Small intestine (tissue), 7 donors: ENCODE data around the gene ACER2. TPM values are rescaled to one million over a fixed set of nuclear protein-coding genes. Genes with fewer than 3 reads are reported as not detected.
"Not testable (repeated sequence)": the region's sequence is repeated elsewhere in the genome, so short reads cannot be mapped to it uniquely, and the experiment has no call there.

ENCODE experiments used
- DNase-seq, 2 donors: peaks; one replicate each; pipeline versions ENCODE4 v3.0.0 to v3.0.0-alpha.2; 2013
- FAIRE-seq: peaks from 2 replicates; lab custom pipeline; 2012; peaks lifted over from hg19 to GRCh38; lab: Jason Lieb, UNC
- H3K27ac ChIP-seq, 3 donors: one replicate each; pipeline ENCODE4 v1.5.1; 2013; ENCODE audit warnings: low read length in 2 of 3, mild to moderate bottlenecking in 2 of 3, control low read depth in 1 of 3, inconsistent platforms in 1 of 3, low read depth in 1 of 3, moderate library complexity in 1 of 3
- H3K27me3 ChIP-seq, 3 donors: one replicate each; pipeline ENCODE4 v1.6.1; 2013; ENCODE audit warnings: low read length in 3 of 3, inconsistent platforms in 1 of 3; ENCODE audit not compliant: control insufficient read depth in 3 of 3, insufficient read depth in 3 of 3
- H3K36me3 ChIP-seq, 3 donors: one replicate each; pipeline ENCODE4 v1.6.1; 2013; ENCODE audit warnings: low read length in 3 of 3, inconsistent platforms in 1 of 3, low read depth in 1 of 3, mild to moderate bottlenecking in 1 of 3, moderate library complexity in 1 of 3; ENCODE audit not compliant: control insufficient read depth in 3 of 3, insufficient read depth in 2 of 3
- H3K4me1 ChIP-seq, 3 donors: one replicate each; pipeline ENCODE4 v1.6.1; 2013; ENCODE audit warnings: low read length in 2 of 3, inconsistent platforms in 1 of 3, low read depth in 1 of 3, mild to moderate bottlenecking in 1 of 3, moderate library complexity in 1 of 3; ENCODE audit not compliant: control insufficient read depth in 3 of 3, insufficient read depth in 2 of 3
- H3K4me3 ChIP-seq, 3 donors: one replicate each; pipeline ENCODE4 v1.5.1; 2013; ENCODE audit warnings: low read length in 3 of 3, control low read depth in 1 of 3, inconsistent platforms in 1 of 3, low read depth in 1 of 3, mild to moderate bottlenecking in 1 of 3, moderate library complexity in 1 of 3
- H3K9me3 ChIP-seq, 2 donors: one replicate each; pipeline ENCODE4 v1.6.1; 2013; ENCODE audit warnings: low read depth in 1 of 2, low read length in 1 of 2; ENCODE audit not compliant: control insufficient read depth in 2 of 2, insufficient read depth in 1 of 2
- WGBS, 3 donors: extraction: QIAGEN DNeasy Blood & Tissue Kit; methylation state at CpG; one replicate each; pipeline ENCODE4 v1.1.7; 2013; 5-methylcytosine and 5-hydroxymethylcytosine counted together
- polyA plus RNA-seq, 4 donors: library from polyadenylated mRNA; stranded (reverse) in 3 of 4; unstranded in 1 of 4; fragments of 200-250 nt in 3 of 4; fragments of 120-200 nt in 1 of 4; gene quantifications; one replicate each; pipeline versions ENCODE4 v1.2.1 to v1.2.3, GENCODE V29; 2013
- donor health status: healthy with polysubstance abuse.
- donor health status: control.
- donor health status: control.
- donor health status: Bipolar disorder and iron deficiency.
- donor health status: healthy.

Gene ACER2
- polyA plus RNA-seq, 4 donors, result 0.45 to 4.9 (median 1.1) TPM

DNA sequence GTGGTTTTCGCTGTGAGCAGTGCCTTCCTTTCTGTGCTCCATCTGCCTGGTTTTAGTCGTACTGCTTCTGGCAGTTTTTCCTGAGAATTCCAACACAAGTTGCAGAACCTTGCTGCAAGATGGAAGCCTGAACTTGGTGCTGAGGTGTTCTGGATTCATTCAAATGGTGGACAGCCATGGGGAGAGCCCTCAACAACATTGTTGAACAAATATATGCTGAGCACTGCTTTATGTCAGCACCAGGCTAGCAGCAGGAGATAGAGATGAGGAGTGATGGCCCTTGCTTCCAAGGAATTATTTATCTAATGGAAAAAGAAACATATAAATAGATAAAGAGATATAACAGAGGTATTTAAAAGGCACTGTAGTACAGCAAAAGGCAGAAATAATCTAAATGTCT lies 21.5 kb upstream of the ACER2 start:
- Histone ChIP-seq H3K9me3 (no peaks in the 10 kb centered on the region), H3K36me3 (no peaks in the 10 kb centered on the region), H3K4me3 (no peak overlapping the region), H3K27me3 (no peaks in the 10 kb centered on the region), H3K4me1 (no peaks in the 10 kb centered on the region), H3K27ac (no peak overlapping the region)
- no peak for FAIRE-seq
- 63 to 91% (median 83%) methylated on average over 2 of the region's 2 CpGs for WGBS, 3 donors
- no peak for DNase-seq

DNA sequence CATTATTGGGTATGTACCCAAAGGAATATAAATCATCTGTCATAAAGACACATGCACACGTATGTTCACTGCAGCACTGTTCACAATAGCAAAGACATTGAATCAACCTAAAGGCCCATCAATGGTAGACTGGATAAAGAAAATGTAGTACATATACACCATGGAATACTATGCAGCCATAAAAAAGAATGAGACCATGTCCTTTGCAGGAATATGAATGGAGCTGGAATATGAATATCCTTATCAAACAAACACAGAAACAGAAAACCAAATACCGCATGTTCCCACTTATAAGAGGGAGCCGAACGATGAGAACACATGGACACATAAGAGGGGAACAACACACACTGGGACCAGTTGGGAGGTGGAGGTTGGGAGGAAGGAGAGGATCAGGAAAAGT lies 19.3 kb upstream of the ACER2 start:
- FAIRE-seq, H3K4me1 ChIP-seq: not testable (repeated sequence)
- 97 to 98% (median 97%) methylated on average over 4 of the region's 4 CpGs for WGBS, 3 donors

DNA sequence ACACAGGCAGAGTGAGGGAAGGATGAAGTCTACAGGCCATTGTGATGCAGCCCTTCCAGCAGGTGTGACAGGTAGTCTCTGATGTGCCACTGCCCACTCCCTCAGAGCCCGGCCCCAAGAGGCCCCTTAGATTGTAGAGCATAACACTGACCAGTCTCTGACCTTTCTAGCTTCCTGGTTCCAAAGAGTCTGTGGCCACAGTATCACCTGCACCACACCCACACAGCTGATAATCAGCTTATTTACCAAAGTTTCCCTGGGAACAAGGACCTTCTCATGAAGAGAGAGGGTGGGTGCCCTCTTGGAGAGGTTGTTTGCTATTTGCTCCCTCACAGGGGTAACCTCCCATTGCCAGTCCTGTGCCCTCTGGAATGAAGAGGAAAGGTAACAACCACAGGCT lies 11.0 kb upstream of the ACER2 start:
- FAIRE-seq, result no peak
- 7 to 47% (median 13%) methylated on average over 1 of the region's 1 CpG for WGBS, 3 donors
- Histone ChIP-seq H3K36me3 (no peaks in the 10 kb centered on the region), H3K9me3 (peaks cover 0 to 16% of the 10 kb centered on the region in 2 donors), H3K4me1 (peaks cover 2 to 7% (median 5%) of the 10 kb centered on the region in 3 donors), H3K27me3 (no peaks in the 10 kb centered on the region), H3K27ac (peak overlapping the region in 2 of 3 donors; percentile 24 to 52), H3K4me3 (no peak overlapping the region)
- DNase-seq, result peak; percentile 69 to 72

More for the DNA sequence above, 19.3 kb upstream of the ACER2 start:
- not testable (repeated sequence) for H3K4me3 ChIP-seq, H3K36me3 ChIP-seq, H3K27ac ChIP-seq, H3K9me3 ChIP-seq, H3K27me3 ChIP-seq, DNase-seq

DNA sequence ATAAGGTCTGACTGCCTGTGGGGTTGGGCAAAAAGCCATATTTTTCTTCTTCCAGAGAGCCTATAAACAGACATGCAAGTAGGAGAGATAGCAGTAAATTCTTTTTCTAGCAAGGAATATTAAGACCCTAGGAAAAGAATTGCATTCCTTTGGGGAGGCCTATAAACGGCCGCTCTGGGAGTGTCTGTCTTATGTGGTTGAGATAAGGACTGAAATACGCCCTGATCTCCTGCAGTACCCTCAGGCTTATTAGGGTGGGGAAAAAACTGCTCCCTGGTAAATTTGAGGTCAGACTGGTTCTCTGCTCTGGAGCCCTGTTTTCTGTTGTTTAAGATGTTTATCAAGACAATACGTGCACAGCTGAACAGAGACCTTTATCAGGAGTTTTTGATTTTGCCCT lies 5.6 kb upstream of the ACER2 start:
- not testable (repeated sequence) for H3K27ac ChIP-seq, H3K4me1 ChIP-seq, H3K4me3 ChIP-seq, FAIRE-seq, H3K27me3 ChIP-seq, H3K36me3 ChIP-seq
- peak in 1 of 2 donors; percentile 35 for DNase-seq
- peaks cover 0 to 29% of the 10 kb centered on the region in 2 donors for H3K9me3 ChIP-seq
- WGBS, 3 donors, result 32 to 73% (median 47%) methylated on average over 4 of the region's 4 CpGs

DNA sequence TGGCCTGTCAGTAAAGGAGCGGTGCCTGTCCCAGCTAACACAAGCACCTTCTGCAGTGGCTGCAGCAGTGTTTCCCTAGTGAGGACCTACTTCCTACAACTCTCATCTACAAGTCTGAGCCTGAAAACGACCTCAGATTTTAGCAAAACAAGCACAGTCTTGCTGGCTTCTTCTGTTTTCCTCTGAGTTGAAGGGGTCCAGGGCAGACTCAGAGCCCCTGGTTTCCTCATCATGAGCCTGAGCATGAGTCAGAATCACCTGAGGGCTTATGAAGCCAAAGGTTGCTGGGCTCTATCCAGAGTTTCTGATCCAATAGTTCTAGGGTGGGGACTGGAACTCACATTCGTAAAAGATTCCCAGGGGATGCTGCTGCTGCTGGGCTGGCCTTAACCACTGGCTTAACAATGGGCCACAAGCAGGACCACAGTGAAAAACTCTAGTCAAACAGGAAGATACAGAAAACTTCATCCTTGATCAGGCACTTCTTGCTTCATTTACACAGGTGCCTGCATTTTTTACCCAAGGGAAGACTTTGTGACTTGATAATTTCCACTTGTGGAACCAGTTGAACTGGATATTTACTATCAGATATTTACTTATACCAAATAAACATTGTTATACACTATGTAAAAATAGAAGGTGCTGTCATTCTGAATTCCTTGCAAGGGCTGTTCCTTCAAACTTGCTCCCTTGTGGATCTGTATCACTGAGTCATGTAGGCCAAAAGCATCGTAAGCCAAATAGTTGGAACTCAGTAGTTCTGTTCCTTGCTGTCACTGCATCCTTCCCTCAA lies 4.3 kb upstream of the ACER2 start:
- Histone ChIP-seq H3K27ac (peak overlapping the region in 2 of 3 donors; percentile 48 to 56), H3K4me1 (peaks cover 0 to 3% (median 0%) of the 10 kb centered on the region in 3 donors), H3K36me3 (no peaks in the 10 kb centered on the region), H3K27me3 (no peaks in the 10 kb centered on the region), H3K9me3 (peaks cover 0 to 29% of the 10 kb centered on the region in 2 donors), H3K4me3 (no peak overlapping the region)
- FAIRE-seq (no peak), DNase-seq (peak; percentile 66 to 76)
- WGBS, 3 donors, result 48 to 73% (median 65%) methylated on average over 4 of the region's 4 CpGs

DNA sequence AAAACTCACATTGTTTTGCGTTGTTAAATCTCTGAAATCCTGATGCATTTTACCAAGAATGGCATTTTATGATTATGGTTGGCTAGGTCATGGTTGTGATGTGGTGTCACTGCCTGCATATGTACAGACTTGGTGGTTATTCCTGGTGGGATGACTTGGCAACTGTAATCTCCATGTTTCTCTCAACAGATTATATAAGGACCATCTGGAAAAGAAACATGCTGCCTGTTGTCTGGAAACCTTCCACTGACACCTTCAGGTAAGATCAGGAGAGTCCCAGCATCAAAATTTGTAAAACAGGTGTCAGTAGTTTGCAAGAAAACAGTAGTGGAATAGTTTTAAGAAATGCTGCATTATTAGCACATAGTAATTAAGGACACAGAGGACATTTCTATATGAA lies 3.0 kb upstream of the ACER2 start:
- no peaks in the 10 kb centered on the region for H3K36me3 ChIP-seq
- H3K27ac ChIP-seq, result no peak overlapping the region
- no peak overlapping the region for H3K4me3 ChIP-seq
- H3K27me3 ChIP-seq, result no peaks in the 10 kb centered on the region
- H3K4me1 ChIP-seq, result peaks cover 0 to 8% (median 0%) of the 10 kb centered on the region in 3 donors
- FAIRE-seq (no peak), DNase-seq (no peak)
- H3K9me3 ChIP-seq, result peaks cover 0 to 29% of the 10 kb centered on the region in 2 donors
- 87 to 92% (median 88%) methylated on average over 1 of the region's 1 CpG for WGBS, 3 donors

DNA sequence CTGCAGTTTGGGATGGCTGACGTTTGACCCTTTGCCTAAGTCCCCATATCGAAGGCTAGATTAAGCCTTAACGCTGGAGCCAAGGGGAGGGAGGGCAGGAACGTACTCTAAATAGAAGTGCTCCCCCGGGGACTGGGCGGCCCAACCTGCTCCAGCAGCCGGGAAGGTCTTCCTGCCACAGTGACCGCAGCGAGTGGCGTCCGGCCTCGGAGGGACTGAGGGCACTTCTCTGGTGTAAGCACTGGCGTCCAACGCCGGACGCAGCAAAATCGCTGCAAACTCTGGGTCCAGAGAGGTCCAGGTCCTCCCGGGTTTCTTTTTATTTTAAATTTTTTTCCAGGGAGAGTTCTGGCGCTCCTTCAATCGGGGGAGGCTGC lies 505 bp upstream of the ACER2 start:
- Histone ChIP-seq H3K27ac (peak overlapping the region in 2 of 3 donors; percentile 4 to 32), H3K9me3 (peaks cover 0 to 9% of the 10 kb centered on the region in 2 donors), H3K4me1 (peaks cover 0 to 8% (median 0%) of the 10 kb centered on the region in 3 donors), H3K27me3 (no peaks in the 10 kb centered on the region), H3K4me3 (peak overlapping the region in 2 of 3 donors; percentile 81 to 82), H3K36me3 (no peaks in the 10 kb centered on the region)
- FAIRE-seq (no peak), DNase-seq (no peak)
- WGBS, 3 donors, result 8 to 16% (median 15%) methylated on average over 20 of the region's 20 CpGs

DNA sequence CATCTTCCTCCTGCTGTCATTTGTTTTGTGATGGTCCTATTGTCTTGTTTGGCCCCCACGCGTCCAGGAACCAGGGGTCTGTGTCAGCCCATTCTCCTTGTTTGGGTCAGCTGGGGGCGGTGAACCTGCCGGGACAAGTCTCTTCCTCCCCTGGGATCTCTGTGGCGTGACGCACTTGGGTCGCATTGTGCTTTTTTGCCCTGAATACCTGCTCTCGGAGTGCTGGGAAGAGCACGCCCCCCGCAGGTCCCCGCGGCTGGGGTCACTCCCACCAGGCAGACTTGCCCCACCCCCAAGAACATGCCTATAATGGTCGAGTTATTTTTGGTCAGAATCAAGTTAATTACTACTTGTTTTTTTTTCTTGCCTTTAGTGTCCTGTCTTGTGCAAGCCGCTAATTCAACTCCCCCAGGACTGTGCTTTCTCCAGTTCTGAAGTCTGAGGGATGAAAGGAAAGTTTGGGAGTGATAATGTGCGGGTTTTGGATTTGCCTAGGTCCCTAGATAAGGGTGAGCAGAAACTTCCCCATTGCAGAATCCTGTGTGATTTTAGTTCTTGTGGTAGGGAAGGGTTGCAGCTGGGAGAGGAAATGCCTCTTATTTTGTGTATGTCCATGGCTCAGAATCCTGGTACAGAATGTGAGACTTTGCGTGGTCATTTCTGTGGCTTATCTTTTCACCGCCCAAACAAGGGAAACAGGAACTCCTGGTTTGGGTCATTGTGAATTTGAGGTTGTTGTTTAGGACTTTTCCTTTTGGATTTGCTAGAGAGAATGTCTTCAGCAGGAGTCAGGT lies 789 bp downstream of the ACER2 start:
- peaks cover 0 to 8% (median 0%) of the 10 kb centered on the region in 3 donors for H3K4me1 ChIP-seq
- FAIRE-seq, result no peak
- H3K27me3 ChIP-seq, result no peaks in the 10 kb centered on the region
- no peaks in the 10 kb centered on the region for H3K9me3 ChIP-seq
- peak overlapping the region; percentile 24 to 88 (median 64) for H3K27ac ChIP-seq
- WGBS, 3 donors, result 1 to 4% (median 2%) methylated on average over 17 of the region's 17 CpGs
- peak; percentile 5 to 61 for DNase-seq
- peak overlapping the region; percentile 61 to 82 (median 81) for H3K4me3 ChIP-seq
- no peaks in the 10 kb centered on the region for H3K36me3 ChIP-seq
